HG03095 (cell line): ENCODE measurements around the gene TGFBR1.

Experiments used
- ATAC-seq: cut with Tn5 transposase; IDR thresholded peaks from one replicate; pipeline ENCODE4 v1.9.1; 2021; ENCODE audit warnings: moderate library complexity; ENCODE audit not compliant: unreplicated experiment

The TGFBR1 gene

DNA sequence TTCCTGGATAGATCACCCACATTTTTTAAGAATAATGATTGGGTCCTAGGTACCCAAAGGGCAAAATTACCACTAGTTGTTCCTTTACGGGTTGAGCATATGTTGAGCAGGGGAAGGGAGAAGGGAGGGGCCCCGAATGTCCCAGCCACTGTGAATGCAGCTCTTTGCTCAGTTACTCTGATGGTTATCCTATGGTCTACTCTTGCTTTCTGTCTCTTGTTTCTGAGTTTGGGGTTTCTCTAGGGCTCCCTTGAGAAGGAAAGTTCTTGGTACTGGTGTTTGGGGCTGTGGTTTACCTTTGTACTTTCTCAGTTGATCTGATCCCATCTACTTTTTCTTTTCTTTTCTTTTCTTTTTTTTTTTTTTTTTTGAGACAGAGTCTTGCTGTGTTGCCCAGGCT is 61.2 kb downstream of the TGFBR1 start:
- no peak for ATAC-seq

DNA sequence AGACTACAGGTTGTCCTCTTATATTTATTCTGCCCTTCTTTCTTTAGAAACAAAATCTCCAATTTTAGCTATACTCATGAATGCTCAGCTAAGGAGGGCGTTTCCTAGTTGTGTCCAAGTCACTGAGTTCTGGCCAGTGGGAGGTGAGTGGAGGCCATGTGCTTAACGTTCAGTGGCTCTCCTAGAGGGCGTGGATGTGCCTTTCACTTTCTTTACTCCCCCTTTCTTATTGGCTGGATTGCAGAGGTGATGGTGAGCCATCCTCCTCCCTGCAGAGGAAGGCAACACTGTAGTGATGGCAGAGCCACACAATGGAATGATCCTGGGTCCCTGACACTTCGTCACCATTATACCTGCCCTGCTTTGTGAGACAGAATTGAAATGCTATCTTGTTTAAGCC is 62.2 kb downstream of the TGFBR1 start:
- no peak for ATAC-seq

- ATAC-seq = no peak
Measured at GRCh38 chr9:99167694-99168093, 62.8 kb downstream of the TGFBR1 start.

DNA sequence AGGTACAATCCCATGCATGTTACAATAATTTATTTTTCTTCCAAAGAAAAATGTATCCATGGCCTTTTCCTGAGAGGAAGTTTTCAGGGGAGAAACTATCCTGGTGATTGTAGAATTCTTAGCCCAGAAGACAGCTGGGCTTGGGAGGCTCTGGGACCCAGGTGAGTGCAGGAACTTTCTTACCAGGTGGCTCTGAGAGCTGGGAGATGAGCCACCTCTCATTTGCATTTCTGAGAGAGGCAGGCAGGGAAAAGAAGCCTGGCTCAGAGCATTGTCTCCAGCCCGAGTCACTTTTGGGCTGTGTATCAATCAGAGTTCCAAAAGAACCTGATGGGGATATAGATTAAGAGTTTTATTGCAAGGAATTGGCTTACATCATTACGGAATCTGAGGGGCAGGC is 64.2 kb downstream of the TGFBR1 start:
- no peak for ATAC-seq

DNA sequence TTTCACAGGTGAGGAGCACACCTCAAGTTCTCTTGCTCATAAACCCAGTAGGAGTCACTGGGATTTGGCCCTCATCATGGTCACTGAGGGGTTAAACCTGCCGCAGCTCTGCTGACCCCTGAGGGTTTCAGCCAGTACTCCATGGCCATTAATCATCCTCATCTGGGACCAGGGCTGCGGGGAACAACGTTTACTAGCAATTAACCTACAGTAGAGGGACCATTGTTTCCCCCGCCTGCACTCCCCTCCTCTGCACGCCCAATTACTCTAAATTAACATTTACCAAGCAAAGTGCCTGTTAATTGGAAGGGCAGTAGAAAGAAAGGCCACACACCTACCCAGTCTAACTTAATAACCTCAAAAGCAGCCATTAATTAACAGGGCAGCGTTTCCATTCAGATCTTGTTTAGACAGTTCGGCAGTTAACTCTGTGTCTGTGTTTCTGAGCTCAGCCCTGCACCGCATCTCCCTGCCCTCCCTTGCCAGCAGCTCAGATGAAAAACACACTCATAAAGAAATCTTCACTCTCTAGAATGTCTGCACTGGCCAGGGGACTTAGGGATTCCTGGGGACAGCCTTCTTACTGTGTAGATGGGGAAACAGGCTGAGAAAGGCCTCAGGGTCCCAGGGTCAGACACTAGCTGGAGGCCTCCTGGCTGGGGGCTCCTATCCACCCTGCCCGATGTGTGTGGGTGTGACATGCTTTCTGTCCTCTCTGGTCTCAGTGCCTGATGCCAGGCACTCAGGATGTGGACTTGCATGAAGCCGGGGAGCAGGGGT is 65.3 kb downstream of the TGFBR1 start:
- ATAC-seq = no peak

GRCh38 chr9:99171225-99172123 is 66.6 kb downstream of the TGFBR1 start:
- ATAC-seq = no peak

DNA sequence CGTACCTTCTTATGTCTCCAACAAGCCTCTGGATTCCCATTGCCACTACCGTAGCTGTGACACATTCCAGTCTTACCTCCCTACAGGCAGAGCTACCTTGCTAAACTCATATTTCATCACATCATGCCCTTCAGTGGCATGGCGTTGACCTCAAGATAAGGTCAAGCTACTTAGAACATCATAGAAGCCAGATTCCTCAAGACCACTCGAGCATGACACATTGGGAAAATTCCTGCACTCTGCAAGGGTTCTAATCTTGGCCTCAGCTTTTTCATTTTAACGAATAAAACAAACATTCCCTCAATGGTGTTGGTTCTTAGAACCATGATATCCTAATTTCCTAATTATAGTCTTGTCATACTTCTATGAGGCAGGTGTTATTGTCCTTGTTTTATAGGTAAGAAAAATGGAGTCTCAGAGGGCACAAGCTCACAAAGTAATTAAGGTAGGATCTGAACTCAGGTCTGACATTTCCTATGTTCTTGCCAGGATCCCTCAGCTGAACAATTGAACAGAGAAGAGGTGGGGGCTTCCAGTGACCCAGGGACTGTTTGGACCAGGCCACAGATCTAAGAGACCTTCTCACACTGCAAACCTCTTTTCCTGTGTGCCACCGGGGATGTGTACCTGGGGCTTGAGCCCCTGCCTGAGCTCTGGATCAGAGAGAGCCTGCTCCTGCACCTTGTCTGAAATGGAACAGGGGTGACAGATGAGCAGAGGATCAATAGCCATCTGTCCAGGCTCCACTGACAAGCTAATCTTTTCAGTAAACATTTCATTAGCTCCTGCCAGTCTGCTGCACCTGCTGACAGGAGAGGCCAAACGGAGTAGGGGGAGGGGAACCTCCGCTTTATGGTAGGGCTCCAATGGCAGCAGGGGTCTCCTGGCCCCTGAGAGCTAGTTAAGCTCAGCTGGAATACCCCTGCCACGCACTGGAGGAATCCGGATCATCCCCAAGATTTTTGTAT is 67.5 kb downstream of the TGFBR1 start:
- ATAC-seq = no peak

- no peak for ATAC-seq
Measured at GRCh38 chr9:99173570-99174504, 68.9 kb downstream of the TGFBR1 start.

DNA sequence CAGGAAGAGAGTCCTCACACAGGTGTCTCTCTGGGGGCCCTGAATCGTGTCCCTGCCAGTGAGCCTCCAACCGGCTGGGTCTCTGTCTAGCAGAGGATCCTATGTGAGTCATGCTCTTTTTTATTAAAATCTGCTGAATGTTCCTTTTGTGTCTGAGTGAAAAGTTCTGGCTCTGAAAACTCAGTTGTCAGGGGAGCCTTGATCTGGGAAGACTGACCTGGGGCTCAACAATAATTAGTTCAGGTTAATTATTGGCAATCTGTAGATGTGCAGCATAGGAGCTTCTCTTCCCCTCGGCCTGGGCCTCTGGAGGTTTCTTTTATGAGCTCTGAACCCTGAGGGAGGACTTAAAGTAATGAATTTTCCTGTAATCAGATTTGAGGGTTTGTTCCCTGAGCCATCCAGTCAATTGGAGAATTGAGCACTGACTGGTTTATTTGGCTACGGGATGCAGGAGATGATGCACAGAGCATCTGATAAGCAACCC is 71.7 kb downstream of the TGFBR1 start:
- no peak for ATAC-seq

DNA sequence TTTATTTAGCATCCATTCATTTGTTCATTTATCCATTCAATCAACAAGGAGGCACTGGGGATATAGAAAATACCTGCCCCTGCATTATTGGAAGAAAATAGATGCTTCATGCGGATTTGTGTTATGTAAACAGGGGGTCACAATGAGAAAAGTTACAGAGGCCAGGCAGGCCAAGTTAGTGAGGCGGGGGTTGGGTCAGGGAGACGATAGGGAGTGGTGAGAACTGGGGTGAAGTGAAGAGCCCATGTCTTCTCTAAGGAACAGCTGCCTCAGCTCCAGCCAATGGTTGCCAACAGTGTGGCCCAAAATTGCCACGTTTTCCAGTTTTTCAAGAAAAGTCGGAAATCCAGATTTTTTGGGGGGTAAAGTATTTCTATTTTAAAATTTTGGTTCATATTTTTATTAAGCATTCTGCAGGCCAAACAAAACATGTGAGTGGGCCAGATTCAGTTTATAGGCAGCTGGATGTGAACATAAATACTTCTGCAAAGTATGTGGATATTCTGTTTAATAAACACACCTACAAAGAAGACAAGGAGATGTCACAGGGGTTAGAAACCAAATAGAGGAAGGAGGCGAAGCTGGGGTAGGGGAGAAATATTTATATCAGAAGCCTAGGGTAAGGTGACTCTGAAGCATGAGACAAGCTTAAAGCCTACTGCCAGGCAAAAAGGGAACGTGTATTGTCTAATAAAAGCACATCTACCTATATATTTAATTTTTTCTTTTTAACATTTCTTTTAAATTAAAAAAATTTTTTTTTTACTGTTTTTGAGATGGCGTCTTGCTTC is 72.9 kb downstream of the TGFBR1 start:
- ATAC-seq = no peak

DNA sequence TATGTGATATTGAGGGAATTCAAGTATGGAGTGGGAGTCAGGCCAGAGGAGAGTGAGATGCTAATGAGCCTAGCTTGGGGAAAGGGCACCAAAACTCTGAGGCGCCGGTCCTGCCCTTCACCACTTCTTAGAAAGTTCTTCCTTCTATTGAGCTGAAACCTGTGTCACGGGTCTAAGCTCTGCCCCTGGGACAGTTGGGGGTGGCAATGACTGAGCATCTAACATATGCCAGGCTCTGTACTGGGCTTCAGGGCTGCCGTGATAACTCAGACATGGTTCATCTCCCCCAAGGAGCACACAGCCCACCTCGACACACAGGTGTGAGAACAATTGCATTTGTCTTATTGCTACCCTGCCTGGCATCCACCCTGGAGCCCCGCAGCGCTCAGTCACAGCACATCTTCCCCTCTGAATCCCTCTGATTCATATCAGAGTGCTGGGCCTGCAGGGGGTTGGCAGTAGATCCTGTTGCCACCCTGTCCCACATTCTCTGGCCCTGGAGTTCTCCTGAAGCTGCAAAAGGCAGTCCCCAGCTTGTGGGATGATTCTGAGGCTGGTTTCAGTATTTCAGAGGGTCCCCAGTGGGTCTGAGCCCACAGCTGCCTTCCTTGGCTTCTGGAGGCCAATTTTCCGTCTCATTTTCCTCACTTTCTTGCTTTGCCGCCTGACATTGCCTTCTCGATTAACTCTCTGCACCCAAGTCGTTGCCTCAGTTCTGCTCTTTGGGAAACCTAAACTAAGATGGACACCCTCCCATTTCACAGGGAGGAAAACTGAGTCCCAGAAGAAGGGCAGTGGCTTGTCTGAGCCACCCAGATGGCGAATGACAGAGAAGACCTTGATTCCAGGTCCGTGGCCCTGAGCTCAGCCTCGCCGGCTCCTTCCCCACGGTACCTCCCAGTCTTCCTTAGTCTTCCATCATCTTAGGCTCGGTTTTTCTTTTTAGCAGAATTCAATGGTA is 74.3 kb downstream of the TGFBR1 start:
- no peak for ATAC-seq

GRCh38 chr9:99180199-99180598 is 75.3 kb downstream of the TGFBR1 start:
- peak; percentile 39 for ATAC-seq

DNA sequence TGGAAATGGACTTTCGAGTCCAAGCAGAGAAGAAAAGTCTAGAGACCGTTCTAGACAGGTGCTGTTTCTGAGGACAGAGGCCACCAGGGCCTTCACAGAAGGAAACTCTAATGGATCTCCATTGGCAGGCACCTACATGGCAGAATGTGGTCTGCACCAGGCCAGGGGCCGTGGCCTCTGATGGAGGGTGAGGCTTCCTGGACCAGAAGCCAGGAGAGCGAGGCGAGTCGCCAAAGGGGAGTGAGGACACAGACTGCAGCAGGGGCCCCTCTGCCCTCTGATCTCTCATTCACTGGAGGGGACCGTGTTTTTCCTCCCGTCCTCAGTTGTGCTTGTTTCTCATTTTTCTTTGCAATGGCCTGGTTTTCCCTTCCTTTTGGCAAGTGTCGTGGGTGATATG is 75.7 kb downstream of the TGFBR1 start:
- no peak for ATAC-seq

DNA sequence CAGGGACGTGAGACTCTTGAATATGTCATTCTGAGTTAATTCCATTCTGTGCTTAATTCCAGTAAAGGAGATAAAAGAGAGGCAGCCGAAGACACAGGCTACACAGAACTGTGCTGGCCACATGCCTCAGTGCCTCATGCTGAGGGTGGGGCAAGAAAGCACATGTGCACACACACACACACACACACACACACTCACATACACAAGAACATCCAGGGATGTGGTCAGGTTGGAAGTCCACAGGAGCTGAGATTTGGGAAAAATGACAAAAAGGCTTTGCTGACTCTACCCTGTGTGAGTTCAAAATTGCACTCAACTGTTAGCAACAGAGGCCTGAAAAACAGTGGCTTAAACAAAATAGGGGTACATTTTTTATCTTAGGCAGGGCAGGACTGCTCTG is 76.3 kb downstream of the TGFBR1 start:
- no peak for ATAC-seq

DNA sequence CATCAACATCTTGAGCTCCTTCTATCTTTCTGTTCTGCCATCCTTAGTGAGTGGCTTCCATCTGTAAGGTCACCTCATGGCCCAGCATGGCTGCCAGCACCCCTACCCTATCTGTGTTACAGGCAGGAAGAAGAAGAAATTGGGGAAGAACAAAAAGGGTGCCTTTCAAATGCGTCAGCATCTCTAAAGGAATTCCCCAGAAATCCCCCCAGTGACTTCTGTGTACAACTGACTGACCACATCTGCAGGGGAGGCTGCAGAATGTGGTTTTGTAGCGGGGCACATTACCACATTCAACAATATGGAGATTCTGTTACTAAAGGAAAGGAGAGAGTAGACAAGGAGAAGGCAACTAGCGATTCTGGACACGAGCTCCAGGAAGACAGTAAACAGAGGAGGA is 76.7 kb downstream of the TGFBR1 start:
- peak; percentile 46 for ATAC-seq

- no peak for ATAC-seq
Measured at GRCh38 chr9:99182356-99182755, 77.4 kb downstream of the TGFBR1 start.

- no peak for ATAC-seq
Measured at GRCh38 chr9:99183616-99184015, 78.7 kb downstream of the TGFBR1 start.

GRCh38 chr9:99184110-99184474 is 79.2 kb downstream of the TGFBR1 start:
- ATAC-seq = peak; percentile 2
